ENCODE data around the gene WDR17.

WDR17 gene

DNA sequence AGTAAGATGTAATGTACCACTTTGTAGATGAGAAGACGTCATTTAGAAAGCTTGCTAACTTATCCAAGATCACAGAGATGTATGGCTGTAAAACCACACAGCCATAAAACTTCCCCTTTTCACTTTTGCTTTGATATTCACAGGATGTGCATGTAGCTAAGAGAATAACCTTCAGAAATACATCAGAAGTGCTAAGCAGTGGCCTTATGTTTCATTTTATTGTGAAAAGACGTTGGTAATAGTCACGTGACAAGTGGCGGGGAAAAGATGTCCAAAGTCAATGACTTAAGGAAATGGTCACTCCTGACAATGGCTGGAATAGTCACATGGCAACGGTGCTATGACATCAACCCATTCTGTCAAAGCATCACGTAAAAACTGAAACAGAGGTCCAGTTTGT lies 12.9 kb upstream of the WDR17 start:
- Mint-ChIP-seq H3K27ac (no peak overlapping the region), H3K4me1 (peaks cover 4% of the 10 kb centered on the region), H3K27me3 (peaks cover 6% of the 10 kb centered on the region), H3K4me3 (no peak overlapping the region), H3K9me3 (no peaks in the 10 kb centered on the region), H3K36me3 (ENCODE audit: low read depth) (no peaks in the 10 kb centered on the region)
- DNase-seq: no peak
- no peak for ATAC-seq

- Mint-ChIP-seq H3K36me3 (ENCODE audit: low read depth) (no peaks in the 10 kb centered on the region), H3K4me1 (peaks cover 4% of the 10 kb centered on the region), H3K27ac (no peak overlapping the region), H3K27me3 (peaks cover 3% of the 10 kb centered on the region), H3K4me3 (no peak overlapping the region), H3K9me3 (no peaks in the 10 kb centered on the region)
- no peak for ATAC-seq
- no peak for DNase-seq
Measured at GRCh38 chr4:176053785-176054184, 11.9 kb upstream of the WDR17 start.

GRCh38 chr4:176054942-176055341 lies 10.7 kb upstream of the WDR17 start:
- H3K27ac Mint-ChIP-seq: no peak overlapping the region
- H3K4me1 Mint-ChIP-seq: peaks cover 4% of the 10 kb centered on the region
- no peaks in the 10 kb centered on the region for H3K27me3 Mint-ChIP-seq
- H3K9me3 Mint-ChIP-seq: no peaks in the 10 kb centered on the region
- no peak for DNase-seq
- no peak overlapping the region for H3K4me3 Mint-ChIP-seq
- H3K36me3 Mint-ChIP-seq (ENCODE audit: low read depth): no peaks in the 10 kb centered on the region
- ATAC-seq: no peak

DNA sequence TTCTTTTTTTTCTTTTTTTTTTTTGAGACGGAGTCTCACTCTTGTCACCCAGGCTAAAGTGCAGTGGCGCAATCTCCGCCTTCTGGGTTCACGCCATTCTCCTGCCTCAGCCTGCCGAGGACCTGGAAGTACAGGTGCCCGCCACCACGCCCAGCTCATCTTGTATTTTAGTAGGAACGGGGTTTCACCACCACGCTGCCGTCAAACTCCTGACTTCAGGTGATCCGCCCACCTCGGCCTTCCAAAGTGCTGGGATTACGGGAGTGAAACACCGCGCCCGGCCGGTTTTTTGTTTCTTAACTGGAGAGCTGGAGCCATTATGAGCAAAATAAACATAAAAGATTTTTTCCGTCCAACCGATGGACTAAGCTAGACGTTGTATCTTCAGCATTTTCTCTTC lies 1.9 kb upstream of the WDR17 start:
- Mint-ChIP-seq H3K27ac (no peak overlapping the region), H3K4me3 (no peak overlapping the region), H3K36me3 (ENCODE audit: low read depth) (no peaks in the 10 kb centered on the region), H3K27me3 (peaks cover 31% of the 10 kb centered on the region), H3K4me1 (peaks cover 11% of the 10 kb centered on the region), H3K9me3 (no peaks in the 10 kb centered on the region)
- no peak for ATAC-seq
- DNase-seq: no peak

GRCh38 chr4:176064539-176064938 lies 1.1 kb upstream of the WDR17 start:
- ATAC-seq (no peak), DNase-seq (no peak)
- Mint-ChIP-seq H3K4me1 (peaks cover 11% of the 10 kb centered on the region), H3K27me3 (peaks cover 31% of the 10 kb centered on the region), H3K9me3 (no peaks in the 10 kb centered on the region), H3K27ac (no peak overlapping the region), H3K36me3 (ENCODE audit: low read depth) (no peaks in the 10 kb centered on the region), H3K4me3 (no peak overlapping the region)

DNA sequence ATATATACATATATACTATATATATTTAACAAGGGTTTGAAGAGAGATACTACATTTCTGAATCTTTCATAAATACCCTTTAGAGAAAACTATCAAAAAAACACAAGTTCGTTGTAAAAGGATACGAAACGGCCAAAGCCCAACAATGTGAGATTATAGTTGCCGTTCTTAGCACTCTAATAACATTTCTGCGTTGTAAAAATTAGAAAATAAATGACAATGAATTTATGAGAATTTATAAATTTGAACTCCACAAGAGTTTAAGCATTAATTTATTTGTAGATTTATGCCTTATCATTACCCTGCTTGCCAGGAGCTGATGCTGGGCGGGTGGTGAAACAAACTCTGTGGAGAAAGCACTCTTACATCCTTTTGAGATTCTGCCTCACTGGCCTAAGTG lies 1.1 kb downstream of the WDR17 start:
- Mint-ChIP-seq H3K4me3 (no peak overlapping the region), H3K27ac (no peak overlapping the region), H3K36me3 (ENCODE audit: low read depth) (no peaks in the 10 kb centered on the region), H3K4me1 (peaks cover 11% of the 10 kb centered on the region), H3K9me3 (no peaks in the 10 kb centered on the region), H3K27me3 (peaks cover 25% of the 10 kb centered on the region)
- no peak for DNase-seq
- no peak for ATAC-seq

DNA sequence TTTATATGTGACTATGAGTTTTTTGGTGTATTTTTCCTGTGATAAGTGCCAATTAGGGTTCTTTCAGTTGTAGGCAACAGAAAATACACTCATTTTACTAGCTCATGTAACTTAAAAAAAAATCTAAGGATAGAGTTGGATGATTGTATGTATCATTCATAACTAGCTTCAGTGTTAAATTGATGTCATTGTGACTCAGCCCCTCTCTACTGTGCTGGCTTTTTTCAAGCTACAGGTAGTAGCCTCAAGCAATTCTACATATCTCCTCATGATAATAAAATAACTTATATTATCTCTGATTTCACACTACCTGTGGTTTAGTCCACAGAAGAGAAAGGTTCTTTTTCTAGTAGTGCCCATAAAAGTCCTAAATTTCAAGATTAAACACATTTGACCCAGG lies 11.9 kb downstream of the WDR17 start:
- H3K9me3 Mint-ChIP-seq: no peaks in the 10 kb centered on the region
- H3K4me3 Mint-ChIP-seq: no peak overlapping the region
- H3K27ac Mint-ChIP-seq: no peak overlapping the region
- no peaks in the 10 kb centered on the region for H3K4me1 Mint-ChIP-seq
- ATAC-seq (no peak), DNase-seq (no peak)
- no peaks in the 10 kb centered on the region for H3K36me3 Mint-ChIP-seq (ENCODE audit: low read depth)
- no peaks in the 10 kb centered on the region for H3K27me3 Mint-ChIP-seq

DNA sequence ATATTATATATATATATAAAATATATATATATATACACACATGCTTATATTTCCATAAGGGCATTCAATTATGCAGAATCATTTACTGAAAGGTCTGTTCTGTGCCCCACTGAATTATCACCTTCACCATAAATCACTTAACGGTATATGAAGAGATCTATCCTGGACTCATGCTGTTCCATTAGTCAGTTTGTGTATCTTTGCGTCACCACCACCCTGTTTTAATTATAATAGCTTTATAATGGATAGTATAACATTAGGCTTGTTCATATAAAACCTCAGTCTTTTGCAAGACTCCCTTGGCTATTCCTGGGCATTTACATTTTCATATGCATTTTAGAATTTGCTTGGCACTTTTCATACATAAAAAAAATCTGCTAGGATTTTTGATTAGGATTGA lies 19.1 kb downstream of the WDR17 start:
- Mint-ChIP-seq H3K27me3 (peaks cover 8% of the 10 kb centered on the region), H3K36me3 (ENCODE audit: low read depth) (no peaks in the 10 kb centered on the region), H3K9me3 (peaks cover 4% of the 10 kb centered on the region), H3K27ac (no peak overlapping the region), H3K4me1 (no peaks in the 10 kb centered on the region), H3K4me3 (no peak overlapping the region)
- ATAC-seq (no peak), DNase-seq (no peak)

DNA sequence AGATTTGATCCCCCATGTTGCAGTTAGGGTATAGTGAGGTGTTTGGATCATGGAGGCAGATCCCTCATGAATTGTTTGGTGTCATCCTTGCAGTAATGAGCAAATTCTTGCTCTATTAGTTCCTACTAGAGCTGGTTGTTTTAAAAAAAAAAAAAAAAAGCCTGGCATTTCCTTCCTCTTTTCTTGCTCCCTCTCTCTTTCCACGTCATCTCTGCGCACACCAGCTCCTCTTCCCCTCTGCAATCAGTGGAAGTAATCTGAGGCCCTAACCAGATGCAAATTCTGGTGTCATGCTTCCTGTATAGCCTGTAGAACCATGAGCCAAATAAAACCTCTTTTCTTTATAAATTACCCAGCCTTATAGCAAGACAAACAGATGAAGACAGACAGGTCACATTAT lies 24.5 kb downstream of the WDR17 start:
- peaks cover 1% of the 10 kb centered on the region for H3K36me3 Mint-ChIP-seq (ENCODE audit: low read depth)
- H3K27me3 Mint-ChIP-seq: peaks cover 11% of the 10 kb centered on the region
- no peak for ATAC-seq
- H3K9me3 Mint-ChIP-seq: peaks cover 4% of the 10 kb centered on the region
- H3K4me3 Mint-ChIP-seq: no peak overlapping the region
- no peaks in the 10 kb centered on the region for H3K4me1 Mint-ChIP-seq
- no peak for DNase-seq
- H3K27ac Mint-ChIP-seq: no peak overlapping the region

GRCh38 chr4:176099314-176099713 lies 33.7 kb downstream of the WDR17 start:
- Mint-ChIP-seq H3K9me3 (peaks cover 10% of the 10 kb centered on the region), H3K4me1 (no peaks in the 10 kb centered on the region), H3K27ac (no peak overlapping the region), H3K36me3 (ENCODE audit: low read depth) (no peaks in the 10 kb centered on the region), H3K27me3 (peaks cover 14% of the 10 kb centered on the region), H3K4me3 (no peak overlapping the region)
- ATAC-seq: no peak
- no peak for DNase-seq

- Mint-ChIP-seq H3K4me1 (no peaks in the 10 kb centered on the region), H3K36me3 (ENCODE audit: low read depth) (no peaks in the 10 kb centered on the region), H3K4me3 (no peak overlapping the region), H3K27me3 (peaks cover 12% of the 10 kb centered on the region), H3K9me3 (peaks cover 10% of the 10 kb centered on the region), H3K27ac (no peak overlapping the region)
- ATAC-seq: no peak
- DNase-seq: no peak
Measured at GRCh38 chr4:176102414-176103063, 36.9 kb downstream of the WDR17 start.

DNA sequence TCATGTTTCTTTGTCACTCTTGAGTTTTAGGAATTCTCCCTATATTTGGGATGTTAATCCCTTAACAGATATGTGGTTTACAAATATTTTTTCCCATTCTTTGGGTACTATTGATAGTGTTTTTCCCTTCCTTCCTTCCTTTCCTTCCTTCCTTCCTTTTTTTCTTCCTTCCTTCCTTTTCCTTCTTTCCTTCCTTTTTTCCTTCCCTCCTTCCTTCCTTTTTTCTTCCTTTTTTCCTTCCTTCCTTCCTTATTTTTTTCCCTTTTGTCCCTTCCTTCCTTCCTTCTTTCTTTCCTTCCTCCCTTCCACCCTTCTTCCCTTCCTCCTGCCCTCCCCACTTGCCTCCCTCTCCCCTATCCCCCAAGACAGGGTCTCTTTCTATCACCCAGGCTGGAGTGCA lies 42.1 kb downstream of the WDR17 start:
- Mint-ChIP-seq H3K9me3 (peaks cover 10% of the 10 kb centered on the region), H3K27me3 (peaks cover 9% of the 10 kb centered on the region), H3K27ac (no peak overlapping the region), H3K4me3 (no peak overlapping the region), H3K36me3 (ENCODE audit: low read depth) (no peaks in the 10 kb centered on the region), H3K4me1 (no peaks in the 10 kb centered on the region)
- DNase-seq: no peak
- no peak for ATAC-seq

GRCh38 chr4:176123710-176124407 lies 58.2 kb downstream of the WDR17 start:
- no peak overlapping the region for H3K27ac Mint-ChIP-seq
- peaks cover 3% of the 10 kb centered on the region for H3K27me3 Mint-ChIP-seq
- no peaks in the 10 kb centered on the region for H3K9me3 Mint-ChIP-seq
- DNase-seq: no peak
- H3K36me3 Mint-ChIP-seq (ENCODE audit: low read depth): no peaks in the 10 kb centered on the region
- no peak overlapping the region for H3K4me3 Mint-ChIP-seq
- peak; percentile 80 for ATAC-seq
- H3K4me1 Mint-ChIP-seq: peaks cover 7% of the 10 kb centered on the region

DNA sequence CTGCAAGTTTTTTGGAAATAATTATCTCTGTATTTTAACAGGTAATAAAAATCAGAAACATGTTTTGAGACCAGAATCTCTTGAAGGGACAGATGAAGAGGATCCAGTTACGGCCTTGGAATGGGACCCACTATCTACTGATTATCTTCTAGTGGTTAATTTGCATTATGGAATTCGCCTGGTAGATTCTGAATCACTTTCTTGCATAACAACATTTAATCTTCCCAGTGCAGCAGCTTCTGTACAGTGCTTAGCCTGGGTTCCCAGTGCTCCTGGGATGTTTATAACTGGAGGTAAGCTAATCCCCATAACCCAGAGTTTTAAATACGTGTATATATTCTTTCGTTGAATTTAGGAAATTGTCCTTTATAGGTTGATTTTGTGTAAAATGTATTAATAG lies 59.4 kb downstream of the WDR17 start:
- Mint-ChIP-seq H3K4me3 (no peak overlapping the region), H3K36me3 (ENCODE audit: low read depth) (no peaks in the 10 kb centered on the region), H3K27me3 (peaks cover 3% of the 10 kb centered on the region), H3K9me3 (no peaks in the 10 kb centered on the region), H3K4me1 (peaks cover 7% of the 10 kb centered on the region), H3K27ac (no peak overlapping the region)
- no peak for ATAC-seq
- no peak for DNase-seq

- Mint-ChIP-seq H3K4me1 (no peaks in the 10 kb centered on the region), H3K9me3 (no peaks in the 10 kb centered on the region), H3K36me3 (ENCODE audit: low read depth) (no peaks in the 10 kb centered on the region), H3K27me3 (no peaks in the 10 kb centered on the region), H3K27ac (no peak overlapping the region), H3K4me3 (no peak overlapping the region)
- ATAC-seq (no peak), DNase-seq (no peak)
Measured at GRCh38 chr4:176134670-176135069, 69.0 kb downstream of the WDR17 start.

All from activated naive CD8-positive, alpha-beta T cell treated with anti-CD3 and anti-CD28 coated beads, Interleukin-2, amount 50 U/mL, for 24 hours (primary cell).